HPDE6-E6E7 (cell line): ENCODE results near the gene TTLL11.
"Not testable (repeated sequence)": the region's sequence is repeated elsewhere in the genome, so short reads cannot be mapped to it uniquely, and the experiment has no call there.

Experiments
- DNase-seq: peaks from one replicate; pipeline ENCODE4 v3.0.0; 2011; ENCODE audit warnings: missing footprints; ENCODE audit errors: extremely low spot score

The TTLL11 gene

DNA sequence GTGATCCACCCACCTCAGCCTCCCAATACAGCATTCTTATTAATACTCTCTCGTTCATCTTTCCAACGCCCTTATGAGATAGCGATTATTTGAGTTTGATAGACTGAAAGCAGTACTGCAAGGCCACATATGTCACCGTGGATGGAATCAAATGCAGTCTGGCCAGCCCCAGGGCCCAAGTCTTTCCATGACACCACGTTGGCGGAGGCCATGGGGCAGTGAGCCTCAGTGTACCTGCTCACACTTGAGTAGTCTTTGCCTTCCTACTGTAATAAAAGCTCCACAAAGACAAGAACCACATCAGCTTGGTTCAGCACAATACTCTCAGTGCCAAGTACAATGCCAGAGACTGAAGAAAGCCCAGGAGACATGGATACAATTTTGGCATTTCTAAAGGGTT lies 88.5 kb downstream of the TTLL11 start:
- no peak for DNase-seq

DNA sequence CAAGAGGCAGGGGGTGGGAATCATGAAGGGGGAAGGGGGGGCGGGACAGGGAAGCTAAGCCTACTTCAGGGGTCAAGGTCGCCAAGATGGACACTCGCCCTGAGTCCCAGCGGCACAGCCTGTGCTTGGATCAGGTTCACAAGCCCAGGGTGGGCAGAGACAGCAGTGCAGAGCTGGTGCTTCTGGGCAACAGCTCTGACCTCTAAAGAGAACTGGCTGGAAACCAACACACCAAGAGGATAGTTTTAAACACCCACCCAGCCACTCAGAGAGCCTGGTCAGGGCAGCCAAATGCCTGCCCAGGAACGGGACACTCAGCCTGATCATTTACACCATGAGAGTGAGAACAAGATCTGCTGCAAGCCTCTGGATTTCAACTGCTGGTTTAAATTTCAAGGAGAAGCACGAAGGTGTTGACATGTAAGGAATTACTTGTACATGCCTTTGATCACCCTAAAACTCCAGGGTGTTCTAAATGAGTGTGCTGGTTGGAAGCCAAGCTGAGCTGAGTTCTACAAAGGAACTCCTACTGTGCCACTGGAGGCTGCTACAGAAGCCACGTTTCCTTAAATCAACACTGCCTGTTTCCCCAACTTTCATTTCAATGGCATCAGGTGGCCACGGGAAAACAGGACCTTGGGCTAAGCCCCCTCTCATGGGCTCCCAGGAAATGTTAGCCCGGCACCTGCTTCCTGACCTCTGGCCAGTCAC lies 91.5 kb downstream of the TTLL11 start:
- no peak for DNase-seq

DNA sequence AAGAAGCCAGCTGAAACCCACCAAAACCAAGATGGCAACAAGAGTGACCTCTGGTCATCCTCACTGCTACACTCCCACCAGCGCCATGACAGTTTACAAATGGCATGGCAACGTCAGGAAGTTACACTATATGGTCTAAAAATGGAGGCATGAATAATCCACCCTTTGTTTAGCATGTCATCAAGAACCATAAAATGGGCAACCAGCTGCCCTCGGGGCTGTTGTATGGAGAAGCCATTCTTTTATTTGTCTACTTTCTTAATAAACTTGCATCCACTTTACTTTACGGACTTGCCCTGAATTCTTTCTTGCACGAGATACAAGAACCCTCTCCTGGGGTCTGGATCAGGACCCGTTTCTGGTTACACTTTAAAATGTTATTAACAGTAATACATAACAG lies 92.6 kb downstream of the TTLL11 start:
- DNase-seq = not testable (repeated sequence)

DNA sequence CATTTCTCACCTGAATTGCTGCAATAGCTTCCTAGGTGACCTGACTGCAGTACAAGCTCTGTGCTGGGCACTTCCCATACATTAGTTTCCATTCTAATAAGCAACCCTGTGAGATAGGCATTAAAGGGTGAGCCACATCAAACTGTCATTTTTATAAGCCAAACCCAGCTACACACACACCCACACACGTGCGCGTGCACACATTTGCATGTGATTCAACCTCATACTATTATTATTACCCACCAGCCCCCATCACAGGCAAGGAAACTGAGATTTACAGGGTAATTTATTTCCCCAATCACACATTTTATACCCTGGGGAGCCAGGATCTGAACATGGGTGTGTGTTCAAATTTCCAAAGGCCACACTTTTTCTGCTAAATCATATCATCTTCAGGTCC lies 93.6 kb downstream of the TTLL11 start:
- no peak for DNase-seq

DNA sequence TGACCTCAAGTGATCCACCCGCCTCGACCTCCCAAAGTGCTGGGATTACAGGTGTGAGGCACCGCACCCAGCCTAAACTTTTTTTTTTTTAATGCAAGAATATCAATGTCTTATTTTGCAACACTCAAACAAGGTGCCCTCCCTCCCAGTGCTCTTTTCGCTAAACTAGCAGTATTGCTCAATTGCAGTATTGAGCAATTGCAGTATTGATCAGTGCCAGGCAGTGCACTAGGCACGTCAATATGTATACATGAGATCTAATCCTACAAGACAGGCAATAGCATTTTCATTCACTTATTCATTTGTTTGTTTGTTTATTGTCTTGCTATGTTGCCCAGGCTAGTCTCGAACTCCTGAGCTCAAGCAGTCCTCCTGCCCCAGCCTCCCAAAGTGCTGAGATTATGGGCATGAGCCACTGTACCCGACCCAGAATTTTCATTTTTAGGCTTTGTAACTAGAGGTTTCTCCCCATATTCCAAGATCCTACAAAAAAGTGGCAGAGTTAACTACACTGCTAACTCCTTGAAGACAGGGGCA lies 94.5 kb downstream of the TTLL11 start:
- no peak for DNase-seq

DNA sequence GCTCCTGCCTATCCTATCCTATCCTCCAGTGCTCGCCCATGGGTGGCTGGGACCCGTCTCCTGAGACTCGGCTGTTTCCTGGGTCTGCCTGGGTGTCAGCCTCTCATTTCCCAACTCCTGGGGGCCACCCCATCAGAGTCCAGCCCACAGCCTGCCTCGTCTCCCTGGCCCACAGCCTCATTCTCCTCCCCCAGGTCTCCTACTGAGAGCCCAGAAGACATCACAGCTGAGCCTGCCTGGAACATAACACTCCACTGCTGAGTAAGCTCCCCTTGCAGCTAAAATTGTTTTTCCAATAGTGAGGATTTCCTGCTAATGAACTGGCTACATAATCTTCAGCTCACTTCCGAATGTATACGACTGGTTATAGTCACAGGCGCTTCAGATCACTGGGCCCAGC lies 95.3 kb downstream of the TTLL11 start:
- no peak for DNase-seq

DNA sequence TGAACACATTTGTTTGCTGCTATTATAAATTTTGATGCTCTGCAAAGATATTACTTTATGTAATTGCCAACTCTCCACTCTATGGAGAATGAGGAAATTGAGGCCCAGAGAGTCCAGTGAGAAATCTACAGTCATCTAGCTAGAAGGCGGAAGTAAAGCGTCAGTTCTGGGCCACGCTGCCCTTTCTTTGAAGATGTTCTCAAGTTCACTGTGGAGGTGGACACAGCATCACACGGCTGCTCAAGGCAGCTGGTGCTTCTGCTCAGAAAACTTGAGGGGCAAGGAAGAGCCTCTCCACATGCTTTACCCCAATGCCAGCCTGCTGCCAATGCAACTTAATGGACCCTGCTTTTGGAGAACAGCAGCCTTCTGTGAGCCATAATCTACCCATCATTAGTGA lies 96.3 kb downstream of the TTLL11 start:
- DNase-seq = no peak

DNA sequence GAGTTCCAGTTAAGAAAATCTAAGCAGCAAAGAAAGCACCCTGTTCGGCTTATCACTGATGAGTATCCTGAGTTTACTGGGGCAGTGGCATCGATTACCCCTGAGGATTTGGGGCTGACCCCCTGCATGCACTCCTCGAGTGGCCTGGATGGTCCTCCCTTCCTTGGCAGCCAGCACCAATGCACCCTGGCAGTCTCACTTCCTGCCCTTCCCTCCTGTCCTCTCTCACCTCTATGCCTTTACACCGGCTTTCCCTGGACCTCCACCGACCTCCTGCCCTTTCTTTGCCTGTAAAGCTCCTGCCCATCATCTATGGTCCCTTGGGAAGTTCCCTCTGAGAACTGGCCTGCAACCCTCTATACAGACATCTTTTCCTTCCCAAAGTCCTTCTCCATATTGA lies 97.1 kb downstream of the TTLL11 start:
- DNase-seq = no peak

DNA sequence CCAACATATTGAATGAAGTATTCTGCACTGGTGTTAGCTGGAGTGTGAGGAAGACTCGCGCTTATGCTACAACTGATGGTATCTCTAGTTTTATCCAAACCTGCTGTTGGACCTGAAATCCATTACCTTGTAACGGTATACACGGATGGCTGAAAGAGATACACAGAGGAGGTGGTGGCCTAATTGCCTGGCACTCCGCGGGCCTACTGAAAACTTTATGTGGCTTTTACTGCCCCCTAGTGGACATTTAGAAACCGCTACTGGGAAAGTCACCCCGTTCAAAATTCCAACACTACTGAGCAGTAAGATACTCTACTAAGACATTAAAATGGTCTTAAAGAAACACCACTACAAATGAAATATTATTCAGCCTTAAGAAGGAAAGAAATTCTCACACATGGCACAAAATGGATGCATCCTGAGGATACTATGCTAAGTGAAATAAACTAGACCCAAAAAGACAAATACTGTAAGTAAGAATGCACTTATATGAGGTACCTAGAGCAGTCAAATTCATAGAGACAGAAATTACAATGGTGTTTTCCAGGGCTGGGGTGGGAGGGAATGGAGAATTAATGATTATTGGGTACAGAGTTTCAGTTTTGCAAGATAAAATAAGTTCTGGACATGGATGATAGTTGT lies 100.4 kb downstream of the TTLL11 start:
- DNase-seq = peak; percentile 73

DNA sequence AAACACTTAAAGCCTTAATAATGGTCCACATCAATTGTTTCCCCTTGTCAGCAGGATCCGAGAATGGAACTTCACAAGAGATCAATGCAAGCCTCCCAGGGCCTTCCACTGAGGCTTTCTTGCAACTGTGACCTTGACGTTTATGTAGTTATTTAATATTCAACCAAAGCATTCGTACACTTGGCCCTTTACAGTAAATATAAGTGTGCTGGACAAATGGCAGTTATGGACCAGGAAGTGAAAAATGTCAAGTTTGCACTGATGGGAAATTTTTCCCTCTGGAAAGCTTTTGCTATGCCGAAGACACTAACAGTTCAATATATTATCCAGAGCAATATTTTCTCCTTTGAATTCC lies 101.8 kb downstream of the TTLL11 start:
- no peak for DNase-seq

DNA sequence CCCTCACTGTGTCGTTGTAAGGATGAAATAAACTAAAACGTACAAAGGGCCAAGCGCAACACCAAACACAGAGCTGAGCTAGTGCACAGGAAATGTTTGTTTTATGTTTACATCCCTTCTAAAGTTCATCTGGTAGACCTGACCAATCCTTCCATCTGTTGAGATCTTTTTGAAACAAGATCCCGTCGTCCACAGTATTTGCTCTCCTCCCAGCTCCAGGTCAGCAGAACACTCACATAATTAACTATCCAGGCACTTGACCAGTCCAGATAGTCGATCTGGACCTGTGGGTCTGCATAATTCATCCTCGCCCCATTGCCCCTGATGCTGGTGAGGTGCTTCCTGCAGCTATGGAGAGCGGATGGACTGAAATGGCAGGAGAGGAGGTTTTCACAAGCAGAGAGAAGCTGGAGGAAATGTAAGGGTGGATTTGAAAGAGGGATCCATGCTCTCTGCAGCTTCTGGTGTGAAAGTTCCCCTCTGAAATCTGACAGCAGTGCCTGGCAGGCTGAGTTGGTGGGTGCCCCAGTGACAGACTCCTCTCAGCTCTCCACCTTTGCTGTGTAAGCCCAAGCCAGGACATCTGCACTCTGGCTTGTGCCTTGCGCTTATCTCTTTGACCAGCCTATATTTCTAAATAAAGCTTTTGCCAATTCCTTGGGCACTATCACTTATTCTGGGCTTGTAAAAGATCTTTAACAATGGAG lies 102.4 kb downstream of the TTLL11 start:
- no peak for DNase-seq

DNA sequence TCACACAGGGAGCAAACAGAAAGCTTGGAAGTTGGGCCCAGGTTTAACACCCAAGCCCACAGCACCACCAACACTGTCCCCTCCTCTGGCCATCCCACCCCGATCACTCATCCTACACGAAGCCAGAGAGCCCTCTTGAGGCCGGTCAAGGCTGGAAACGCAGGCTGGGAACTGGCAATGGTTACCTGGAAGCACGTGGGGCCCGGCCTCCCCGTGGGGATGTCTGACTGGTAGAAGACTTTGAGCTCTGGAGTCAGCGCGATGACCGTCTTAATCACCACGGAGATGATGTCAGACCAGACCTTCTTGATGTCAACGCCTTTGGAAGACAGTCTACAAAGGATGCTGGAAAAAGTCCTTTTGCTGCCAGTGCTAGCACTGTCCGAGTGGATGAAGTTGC lies 104.1 kb downstream of the TTLL11 start:
- DNase-seq = no peak

DNA sequence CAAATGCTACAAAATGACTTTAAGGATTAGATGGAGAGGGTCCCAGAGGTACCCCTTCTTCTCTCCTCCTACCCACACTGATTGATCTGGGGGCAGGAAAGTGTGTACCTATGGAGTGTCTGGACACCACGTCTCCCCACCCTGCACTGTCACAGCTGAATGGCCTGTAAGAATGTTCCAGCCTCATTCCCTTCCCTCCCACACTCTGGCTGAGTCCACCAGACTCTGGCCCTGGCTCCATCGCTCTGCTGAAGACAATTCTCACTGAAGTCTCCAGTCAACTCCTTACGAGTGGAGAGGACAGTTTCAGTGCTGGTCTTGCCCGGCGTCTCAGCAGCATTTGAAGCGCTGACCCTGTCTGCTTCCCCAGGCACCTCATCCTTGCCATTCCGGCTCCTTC lies 105.8 kb downstream of the TTLL11 start:
- DNase-seq = no peak

DNA sequence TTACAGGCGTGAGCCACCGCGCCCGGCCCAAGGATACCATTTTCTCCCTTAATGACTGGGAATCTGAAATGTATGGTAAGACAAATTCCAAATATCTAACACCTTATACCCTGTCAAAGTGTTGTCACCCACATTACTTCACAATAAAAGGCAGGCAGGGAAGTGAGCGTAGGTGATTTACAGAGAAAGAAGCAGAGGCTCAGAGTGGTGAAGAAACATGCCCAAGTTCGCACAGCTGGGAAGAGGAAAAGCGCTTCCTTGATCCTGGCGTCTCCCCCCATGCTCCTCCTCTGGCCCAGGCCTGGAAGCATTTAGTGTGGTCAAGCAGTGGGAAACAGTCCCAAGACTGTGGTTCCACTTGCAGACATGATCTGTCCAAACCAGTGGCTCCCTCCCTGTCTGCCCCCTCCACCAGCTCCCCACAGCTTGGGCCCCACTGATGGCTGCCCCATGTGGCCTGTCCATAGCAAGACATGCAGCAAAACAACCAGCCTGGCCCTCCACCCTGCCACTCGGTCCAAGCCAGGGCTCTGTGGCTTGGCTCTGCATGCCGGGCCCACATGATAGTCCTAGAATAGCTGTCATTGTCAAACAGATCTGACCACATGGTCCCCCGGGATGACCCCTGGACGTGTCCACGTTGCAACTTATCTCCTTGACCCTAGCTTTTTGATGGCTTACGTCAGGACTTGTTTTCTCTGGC lies 107.2 kb downstream of the TTLL11 start:
- no peak for DNase-seq

DNA sequence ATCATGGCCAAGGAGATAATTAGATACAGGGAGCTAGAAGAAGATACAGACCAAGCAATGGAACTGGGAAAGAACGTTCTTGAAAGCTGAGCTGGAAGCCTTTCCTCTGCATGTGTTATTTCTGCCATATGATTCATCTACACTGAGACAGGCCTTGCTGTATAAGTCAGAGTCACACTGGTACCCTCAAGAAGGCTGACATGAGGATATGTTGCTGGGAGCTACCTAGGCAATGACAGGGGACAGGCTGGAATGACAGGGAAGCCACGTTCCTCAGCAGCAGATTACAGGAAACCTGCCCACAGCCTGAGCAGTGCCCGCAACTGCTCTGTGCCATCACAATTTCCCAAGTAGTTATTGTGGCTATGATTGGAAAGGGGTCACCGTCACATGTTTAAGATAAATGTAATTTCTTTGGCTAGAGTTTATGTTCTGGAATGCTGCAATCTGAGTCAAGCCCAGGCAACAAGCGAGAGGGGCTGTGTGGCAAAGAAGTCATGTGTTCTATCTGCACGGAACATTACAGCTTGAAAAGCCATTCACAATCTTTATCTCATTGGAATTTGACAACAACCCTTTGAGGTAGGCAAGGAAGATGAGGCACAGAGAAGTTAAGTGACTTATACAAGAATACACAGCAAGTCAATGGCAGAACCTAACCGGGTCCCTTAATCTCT lies 108.2 kb downstream of the TTLL11 start:
- no peak for DNase-seq

DNA sequence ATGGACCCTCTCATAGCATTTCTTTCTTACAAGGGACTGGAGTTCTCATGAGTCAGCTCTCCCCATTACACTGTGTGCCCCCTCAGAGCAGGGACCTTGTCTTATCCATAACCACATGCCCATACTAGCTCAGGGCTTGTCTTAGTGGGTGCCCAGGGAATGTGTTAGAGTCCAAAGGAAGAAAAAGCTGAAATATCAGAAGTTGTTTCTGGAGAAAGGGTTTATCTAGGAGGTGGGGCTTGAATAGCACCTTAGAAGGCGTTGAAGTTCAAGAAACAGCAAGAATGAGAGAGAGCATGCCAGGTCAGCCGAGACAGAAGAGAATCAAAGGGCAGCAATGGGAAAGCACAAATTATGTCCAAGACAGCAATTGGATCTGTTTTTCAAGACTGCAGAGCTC lies 109.4 kb downstream of the TTLL11 start:
- DNase-seq = no peak

DNA sequence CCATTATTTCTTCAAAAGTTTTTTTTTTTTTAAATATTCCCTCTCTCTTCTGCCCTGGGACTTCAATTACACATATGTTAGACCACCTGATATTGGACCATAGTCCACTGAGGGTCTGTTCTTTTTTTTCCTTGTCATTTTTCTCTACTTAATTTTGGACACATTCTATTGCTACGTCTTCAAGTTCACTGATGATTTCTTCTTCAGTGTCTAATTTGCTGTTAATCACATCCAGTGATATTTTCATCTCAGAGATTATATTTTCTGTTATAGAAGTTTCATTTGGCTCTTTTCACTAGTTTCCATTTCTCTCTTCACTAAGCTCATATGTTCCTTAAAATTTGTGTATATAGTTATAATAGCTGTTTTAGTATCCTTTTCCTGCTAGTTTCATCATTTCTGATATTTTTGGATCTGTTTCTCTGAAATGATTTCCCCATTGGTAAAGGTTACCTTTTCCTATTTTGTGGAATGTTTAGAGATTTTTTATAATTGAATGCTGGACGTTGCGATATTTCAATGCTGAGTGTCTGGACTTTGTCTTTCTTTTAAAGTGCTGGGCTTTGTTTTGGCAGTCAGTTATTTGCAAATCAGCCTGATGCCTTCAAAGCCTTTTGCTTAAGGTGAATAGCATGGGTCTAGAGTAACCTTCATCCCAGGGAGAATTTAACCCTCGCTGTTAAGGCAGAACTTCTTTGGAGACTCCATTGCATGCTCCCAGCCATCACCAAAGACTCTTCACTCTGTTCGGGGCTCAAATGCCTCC lies 111.8 kb downstream of the TTLL11 start:
- DNase-seq = no peak

DNA sequence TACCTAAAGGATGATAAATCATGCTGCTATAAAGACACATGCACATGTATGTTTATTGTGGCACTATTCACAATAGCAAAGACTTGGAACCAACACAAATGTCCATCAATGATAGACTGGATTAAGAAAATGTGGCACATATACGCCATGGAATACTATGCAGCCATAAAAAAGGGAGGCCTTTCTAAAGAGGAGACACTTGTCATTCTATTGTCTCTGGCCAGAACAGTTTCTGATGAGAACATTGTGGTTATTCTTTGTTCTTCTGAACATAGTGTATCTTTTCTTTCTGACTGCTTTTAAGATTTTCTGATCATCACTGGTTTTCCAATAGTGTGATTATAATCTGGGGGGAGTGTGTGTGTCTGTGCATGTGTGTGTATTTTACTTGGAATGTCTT lies 112.4 kb downstream of the TTLL11 start:
- not testable (repeated sequence) for DNase-seq

DNA sequence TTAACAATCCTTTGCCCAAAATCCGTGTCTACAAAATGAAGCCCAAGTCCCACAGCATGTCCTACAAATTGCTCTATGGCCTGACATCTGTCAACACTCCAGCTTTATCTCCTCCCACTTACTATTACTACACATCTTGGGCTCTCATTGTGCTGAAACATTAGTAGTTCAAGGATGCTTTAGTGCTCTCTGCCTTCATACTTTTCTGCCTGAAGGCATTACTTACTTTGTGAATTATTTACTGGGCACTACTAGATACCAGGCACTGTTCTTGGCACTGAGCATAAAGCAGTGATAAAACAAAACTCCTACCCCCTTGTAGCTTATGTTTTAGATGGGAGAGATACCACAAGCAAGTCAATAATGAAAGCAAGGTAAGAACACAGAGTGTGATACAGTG lies 113.4 kb downstream of the TTLL11 start:
- DNase-seq = no peak

DNA sequence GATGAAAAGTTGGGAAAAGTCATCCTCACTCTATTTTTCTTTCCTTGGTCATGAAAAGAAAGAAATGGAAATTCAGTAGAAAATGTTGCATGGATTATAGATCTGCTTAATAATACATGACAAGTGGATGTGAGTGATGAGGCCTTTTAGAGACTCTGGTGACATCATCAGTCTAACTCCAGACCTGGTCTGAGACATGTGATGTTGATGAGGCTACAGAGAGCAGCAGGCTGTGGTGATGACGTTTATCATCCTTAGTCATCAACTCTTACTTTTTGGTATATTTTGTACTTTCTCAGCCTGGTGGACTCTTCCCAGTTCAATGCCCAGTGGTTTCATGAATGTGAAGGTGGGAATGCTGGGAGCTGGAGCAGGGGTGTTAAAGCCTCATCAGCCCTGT lies 116.4 kb downstream of the TTLL11 start:
- DNase-seq = peak; percentile 35

DNA sequence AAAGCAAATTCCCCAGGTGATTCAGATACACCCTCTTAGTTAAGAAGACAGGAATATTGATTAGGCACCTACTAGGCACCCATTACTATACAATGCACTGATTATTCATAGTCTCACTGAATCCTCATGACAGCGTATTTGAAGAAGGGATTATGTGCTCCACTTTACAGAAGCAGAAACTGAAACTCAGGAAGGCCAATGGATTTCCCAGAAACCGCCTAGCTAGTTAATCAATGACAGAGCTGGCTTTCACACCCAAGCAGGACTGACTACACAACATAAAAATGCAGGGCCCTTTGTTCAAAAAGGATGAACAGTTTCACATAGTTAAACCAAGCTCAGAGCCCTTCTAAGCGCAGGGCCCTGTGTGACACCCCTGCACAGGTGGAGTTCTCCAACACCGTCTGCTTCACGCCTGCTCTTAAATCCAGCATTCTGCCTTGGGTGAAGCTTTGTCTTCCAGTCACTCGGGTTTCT lies 117.3 kb downstream of the TTLL11 start:
- DNase-seq = peak; percentile 72
